Uterus (tissue), 4 donors: ENCODE results near the gene CDK1. TPM values are rescaled to one million over a fixed set of nuclear protein-coding genes. Genes with fewer than 3 reads are reported as not detected.
A peak's percentile ranks its signal among the peaks of the same experiment; 100 is the strongest.

ENCODE experiments used
- DNase-seq, 2 donors: peaks; one replicate each; pipeline ENCODE4 v3.0.0-alpha.2; 2019 to 2020
- H3K27ac ChIP-seq, 2 donors: fragments of 200-600 bp; sonication (generic); 1 replicate in 1 of 2; 2 replicates in 1 of 2; pipeline ENCODE4 v1.5.1; 2016 to 2018
- H3K27me3 ChIP-seq, 2 donors: fragments of 200-600 bp; sonication (generic); one replicate each; pipeline ENCODE4 v1.5.1; 2018 to 2019; ENCODE audit warnings: control low read depth in 1 of 2
- H3K36me3 ChIP-seq, 2 donors: fragments of 200-600 bp; sonication (generic); one replicate each; pipeline ENCODE4 v1.5.1; 2019; ENCODE audit warnings: control low read depth in 1 of 2
- H3K4me1 ChIP-seq, 2 donors: fragments of 200-600 bp; sonication (generic); one replicate each; pipeline ENCODE4 v1.5.1; 2018 to 2019; ENCODE audit warnings: control low read depth in 1 of 2
- H3K4me3 ChIP-seq, 2 donors: fragments of 200-600 bp; sonication (generic); 1 replicate in 1 of 2; 2 replicates in 1 of 2; pipeline ENCODE4 v1.5.1; 2018 to 2019; ENCODE audit warnings: mild to moderate bottlenecking in 1 of 2
- H3K9me3 ChIP-seq, 2 donors: fragments of 200-600 bp; sonication (generic); one replicate each; pipeline ENCODE4 v1.5.1; 2019; ENCODE audit warnings: control low read depth in 1 of 2
- POLR2A ChIP-seq, 2 donors: fragments of 450-650 bp; IDR thresholded peaks; one replicate each; pipeline ENCODE4 v1.6.1; 2016; ENCODE audit warnings: antibody characterized with exemption in 2 of 2, mild to moderate bottlenecking in 1 of 2, moderate library complexity in 1 of 2
- intact Hi-C: fragments of 100-400 bp; cut with DNase I; formaldehyde crosslinking; loops from one replicate; pipeline ENCODE4 v1.15.1; 2023; ENCODE audit warnings: low total_unique reads
- total RNA-seq, 4 donors: library from RNA; depleted of rRNA in 3 of 4; stranded (reverse); fragments of >200 nt in 3 of 4; gene quantifications; one replicate each; pipeline versions ENCODE4 v1.1.0 to v1.2.4, GENCODE V29; 2014 to 2023
- TF ChIP-seq, protein P1 (sequence below), 4 experiments: fragments of 200-600 bp in 2 of 4; fragments of 450-650 bp in 2 of 4; sonication (generic) in 2 of 4; IDR thresholded peaks; one replicate each; pipeline ENCODE4 v1.5.1; 2016 to 2019; ENCODE audit warnings: antibody characterized with exemption in 4 of 4, mild to moderate bottlenecking in 2 of 4, moderate library complexity in 1 of 4
- donor health status: DM: yes; HTN: yes; CAD: no.

The CDK1 gene
- total RNA-seq, 4 donors from 2014 or later, result 3.5 to 98.9 TPM; not detected in 2

DNA sequence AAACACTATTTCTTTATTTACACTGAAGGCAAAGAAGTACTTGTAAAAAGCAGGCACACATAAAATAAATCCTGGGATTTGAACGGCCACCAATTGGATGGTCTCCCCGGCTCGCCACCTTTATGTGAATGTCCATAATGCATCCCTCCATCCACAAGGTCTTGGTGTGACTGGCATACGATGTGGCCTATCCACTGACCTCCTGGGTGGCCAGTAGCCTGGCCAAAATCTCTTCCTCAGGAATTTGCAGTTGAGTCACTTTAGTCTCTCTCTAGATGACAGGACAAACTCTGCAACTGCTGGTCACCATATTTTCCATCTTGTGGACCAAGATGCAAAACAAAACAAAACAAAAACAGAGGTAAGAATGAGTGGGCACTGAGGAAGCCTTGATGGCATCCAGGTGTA lies 39.1 kb downstream of the CDK1 start:
- H3K27me3 ChIP-seq, result no peaks in the 10 kb centered on the region
- H3K9me3 ChIP-seq, result no peaks in the 10 kb centered on the region
- TF ChIP-seq, protein P1, sequence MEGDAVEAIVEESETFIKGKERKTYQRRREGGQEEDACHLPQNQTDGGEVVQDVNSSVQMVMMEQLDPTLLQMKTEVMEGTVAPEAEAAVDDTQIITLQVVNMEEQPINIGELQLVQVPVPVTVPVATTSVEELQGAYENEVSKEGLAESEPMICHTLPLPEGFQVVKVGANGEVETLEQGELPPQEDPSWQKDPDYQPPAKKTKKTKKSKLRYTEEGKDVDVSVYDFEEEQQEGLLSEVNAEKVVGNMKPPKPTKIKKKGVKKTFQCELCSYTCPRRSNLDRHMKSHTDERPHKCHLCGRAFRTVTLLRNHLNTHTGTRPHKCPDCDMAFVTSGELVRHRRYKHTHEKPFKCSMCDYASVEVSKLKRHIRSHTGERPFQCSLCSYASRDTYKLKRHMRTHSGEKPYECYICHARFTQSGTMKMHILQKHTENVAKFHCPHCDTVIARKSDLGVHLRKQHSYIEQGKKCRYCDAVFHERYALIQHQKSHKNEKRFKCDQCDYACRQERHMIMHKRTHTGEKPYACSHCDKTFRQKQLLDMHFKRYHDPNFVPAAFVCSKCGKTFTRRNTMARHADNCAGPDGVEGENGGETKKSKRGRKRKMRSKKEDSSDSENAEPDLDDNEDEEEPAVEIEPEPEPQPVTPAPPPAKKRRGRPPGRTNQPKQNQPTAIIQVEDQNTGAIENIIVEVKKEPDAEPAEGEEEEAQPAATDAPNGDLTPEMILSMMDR (IDR thresholded peaks at IDR 0.05), result no peak
- TF ChIP-seq POLR2A (IDR thresholded peaks at IDR 0.05), result no peak
- intact Hi-C loops, result loop anchor here (5.0 kb wide), 1 partner anchor 145 kb away; no protein-coding TSS in a partner anchor
- DNase-seq, result no peak
- peak overlapping the region; percentile 69 to 72 for H3K27ac ChIP-seq
- H3K4me3 ChIP-seq, result no peak overlapping the region
- H3K4me1 ChIP-seq, result peaks cover 0 to 19% of the 10 kb centered on the region in 2 donors
- no peaks in the 10 kb centered on the region for H3K36me3 ChIP-seq

DNA sequence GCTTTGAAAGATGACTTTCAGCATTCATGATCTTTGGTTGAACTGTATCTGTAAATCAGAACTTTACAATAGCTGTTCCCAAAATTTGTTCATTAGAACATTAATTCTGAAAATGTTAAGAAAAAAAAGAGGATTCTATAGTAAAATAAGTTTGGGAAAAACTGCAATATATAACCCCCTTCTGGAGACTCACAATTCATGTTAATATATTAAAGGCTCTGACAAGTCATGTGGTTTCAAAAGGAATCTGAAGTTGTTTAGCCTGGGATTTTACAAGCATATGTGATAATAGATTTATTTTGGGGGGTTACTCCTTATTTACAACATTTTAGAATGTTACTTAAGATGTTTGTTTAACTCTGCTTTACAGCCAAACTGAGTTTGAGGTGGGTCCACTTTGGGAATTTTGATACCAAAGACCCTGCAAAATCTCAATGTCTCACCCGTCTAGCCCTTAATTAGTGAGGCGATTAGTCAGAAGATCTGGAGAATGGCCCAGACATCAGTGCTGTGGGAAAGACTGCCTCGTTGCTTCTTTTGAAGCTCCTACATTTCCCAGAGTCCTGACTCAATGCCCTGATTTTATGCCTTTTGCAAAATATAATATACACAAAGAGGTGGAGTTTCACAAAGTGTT lies 40.0 kb downstream of the CDK1 start:
- H3K4me1 ChIP-seq, result peaks cover 0 to 19% of the 10 kb centered on the region in 2 donors
- H3K36me3 ChIP-seq, result no peaks in the 10 kb centered on the region
- no peaks in the 10 kb centered on the region for H3K9me3 ChIP-seq
- intact Hi-C loops, result loop anchor here (5.0 kb wide), 1 partner anchor 144 kb away; no protein-coding TSS in a partner anchor
- H3K4me3 ChIP-seq, result no peak overlapping the region
- TF ChIP-seq, protein P1 (IDR thresholded peaks at IDR 0.05), result no peak
- TF ChIP-seq POLR2A (IDR thresholded peaks at IDR 0.05), result no peak
- H3K27me3 ChIP-seq, result no peaks in the 10 kb centered on the region
- DNase-seq, result peak in 1 of 2 donors; percentile 72
- peak overlapping the region; percentile 69 to 72 for H3K27ac ChIP-seq

DNA sequence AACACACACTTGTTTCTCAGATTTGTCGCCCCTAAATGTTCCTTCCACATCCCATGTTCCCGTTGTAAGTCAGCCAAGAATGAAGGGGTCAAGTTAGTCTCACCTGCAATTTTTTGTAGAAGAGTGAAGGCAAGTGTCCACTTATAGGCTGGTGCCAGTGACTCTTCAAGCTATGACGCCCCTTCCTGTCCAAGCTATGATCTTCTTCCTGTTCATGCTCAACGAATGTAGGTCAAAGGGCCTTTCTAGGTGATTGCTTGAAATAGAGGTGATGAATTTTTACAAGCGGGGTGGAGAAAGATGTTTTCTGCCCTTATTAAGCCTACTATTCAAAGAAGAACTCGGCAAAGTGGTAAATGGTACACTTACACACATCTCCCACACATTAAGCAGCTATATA lies 41.0 kb downstream of the CDK1 start:
- Histone ChIP-seq H3K36me3 (no peaks in the 10 kb centered on the region), H3K27ac (peak overlapping the region; percentile 69 to 72), H3K27me3 (no peaks in the 10 kb centered on the region), H3K4me1 (peaks cover 0 to 19% of the 10 kb centered on the region in 2 donors), H3K4me3 (no peak overlapping the region), H3K9me3 (no peaks in the 10 kb centered on the region)
- no peak for DNase-seq
- TF ChIP-seq, protein P1 (IDR thresholded peaks at IDR 0.05), result no peak
- no peak for TF ChIP-seq POLR2A (IDR thresholded peaks at IDR 0.05)
- intact Hi-C loops, result loop anchor here (5.0 kb wide), 1 partner anchor 143 kb away; no protein-coding TSS in a partner anchor

DNA sequence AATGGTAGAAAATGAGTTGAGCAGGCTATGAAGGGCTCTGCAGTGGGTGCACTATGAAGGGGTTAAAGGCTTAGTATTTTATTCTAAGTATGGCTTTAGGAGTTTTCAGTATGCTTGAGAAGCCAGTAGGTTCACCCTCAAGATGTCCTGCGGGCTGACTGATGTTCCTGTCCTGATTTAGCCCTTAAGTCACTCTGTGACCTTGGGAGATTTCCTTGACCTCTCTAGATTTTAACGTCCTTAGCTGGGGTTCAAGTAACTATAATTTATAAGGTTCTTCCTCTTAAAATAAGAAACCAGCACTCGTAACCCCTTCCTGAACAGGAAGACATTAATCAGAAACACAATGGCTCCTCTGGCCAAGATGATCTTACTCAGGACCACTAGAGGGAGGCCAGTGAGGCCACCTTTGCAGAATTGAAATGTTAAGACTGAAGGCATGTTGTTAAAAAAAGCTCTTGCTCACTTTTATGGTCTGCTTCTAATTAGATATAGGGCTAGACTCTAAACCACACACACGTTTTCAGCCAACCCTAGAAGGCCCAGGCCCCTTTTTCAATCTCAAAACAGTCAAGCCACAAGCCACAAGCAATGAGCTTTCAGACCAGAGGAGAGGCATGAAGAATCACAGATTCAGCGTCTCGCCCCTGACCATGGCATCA lies 41.9 kb downstream of the CDK1 start:
- Histone ChIP-seq H3K4me1 (peaks cover 0 to 19% of the 10 kb centered on the region in 2 donors), H3K36me3 (no peaks in the 10 kb centered on the region), H3K27ac (peak overlapping the region; percentile 54 to 69), H3K9me3 (no peaks in the 10 kb centered on the region), H3K4me3 (no peak overlapping the region), H3K27me3 (no peaks in the 10 kb centered on the region)
- intact Hi-C loops, result no loop called here
- DNase-seq, result no peak
- TF ChIP-seq, protein P1 (IDR thresholded peaks at IDR 0.05), result peak; percentile 28 to 40 (median 35)
- TF ChIP-seq POLR2A (IDR thresholded peaks at IDR 0.05), result no peak

DNA sequence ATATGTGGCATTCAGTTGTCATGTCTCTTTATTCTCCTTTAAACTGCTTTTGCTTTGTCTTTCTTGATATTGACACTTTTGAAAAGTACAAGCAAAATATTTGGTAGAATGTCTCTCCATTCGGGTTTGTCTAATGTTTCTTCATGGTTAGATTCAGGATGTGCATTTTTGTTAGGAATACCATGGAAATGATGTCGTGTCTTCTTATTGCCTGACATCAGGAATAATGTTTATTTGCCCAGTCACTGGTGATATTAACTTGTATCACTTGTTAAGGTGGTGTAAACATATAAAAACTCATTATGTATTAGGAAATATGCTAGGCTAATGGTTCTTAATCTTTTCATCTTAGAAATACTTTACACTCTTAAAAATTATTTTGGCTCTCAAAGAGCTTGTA lies 43.4 kb downstream of the CDK1 start:
- intact Hi-C loops, result no loop called here

More for the DNA sequence above, 43.4 kb downstream of the CDK1 start:
- H3K27ac ChIP-seq, result peak overlapping the region in 1 of 2 donors; percentile 69
- H3K9me3 ChIP-seq, result no peaks in the 10 kb centered on the region
- DNase-seq, result no peak
- no peaks in the 10 kb centered on the region for H3K36me3 ChIP-seq
- peaks cover 0 to 19% of the 10 kb centered on the region in 2 donors for H3K4me1 ChIP-seq
- no peak overlapping the region for H3K4me3 ChIP-seq
- H3K27me3 ChIP-seq, result no peaks in the 10 kb centered on the region
- TF ChIP-seq POLR2A (IDR thresholded peaks at IDR 0.05), result no peak
